Subcutaneous adipose tissue (tissue), 4 donors: ENCODE measurements around the gene OTULIN. TPM values are rescaled to one million over a fixed set of nuclear protein-coding genes. Genes with fewer than 3 reads are reported as not detected.

Experiments
- CTCF ChIP-seq: fragments of 450-650 bp; IDR thresholded peaks from one replicate; pipeline ENCODE4 v1.5.1; 2016; ENCODE audit warnings: low read depth, mild to moderate bottlenecking, control low read depth, antibody characterized with exemption, moderate library complexity
- total RNA-seq, 4 donors: library from RNA; depleted of rRNA; stranded (reverse); fragments of >200 nt; gene quantifications; one replicate each; pipeline ENCODE4 v1.1.0, GENCODE V29; 2016

OTULIN gene
- total RNA-seq, 4 donors from 2014 or later = 25.8 to 42.1 (median 34.0) TPM

- TF ChIP-seq CTCF = no peak
These were observed 49.2 kb downstream of the OTULIN start for GRCh38 chr5:14713476-14714390.

DNA sequence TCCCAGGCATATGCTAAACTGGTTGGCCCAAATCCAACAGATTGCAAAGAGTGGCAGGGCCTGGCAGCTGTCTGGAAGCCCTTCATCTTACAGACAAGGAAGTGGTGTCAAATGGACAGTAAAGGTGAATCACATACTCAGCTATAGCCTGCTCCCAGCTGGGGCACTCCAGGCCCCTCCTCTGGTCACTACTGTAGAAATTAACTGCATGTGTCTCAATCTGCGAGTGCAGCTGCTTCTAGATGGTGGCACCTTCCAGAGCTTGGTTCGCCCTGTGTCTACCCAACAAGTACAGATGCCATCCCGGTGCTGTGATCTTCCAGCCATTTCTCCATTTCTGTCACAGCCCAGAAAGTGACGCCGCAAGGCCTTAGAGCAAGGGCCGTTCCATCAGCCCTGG lies 50.2 kb downstream of the OTULIN start:
- no peak for TF ChIP-seq CTCF

DNA sequence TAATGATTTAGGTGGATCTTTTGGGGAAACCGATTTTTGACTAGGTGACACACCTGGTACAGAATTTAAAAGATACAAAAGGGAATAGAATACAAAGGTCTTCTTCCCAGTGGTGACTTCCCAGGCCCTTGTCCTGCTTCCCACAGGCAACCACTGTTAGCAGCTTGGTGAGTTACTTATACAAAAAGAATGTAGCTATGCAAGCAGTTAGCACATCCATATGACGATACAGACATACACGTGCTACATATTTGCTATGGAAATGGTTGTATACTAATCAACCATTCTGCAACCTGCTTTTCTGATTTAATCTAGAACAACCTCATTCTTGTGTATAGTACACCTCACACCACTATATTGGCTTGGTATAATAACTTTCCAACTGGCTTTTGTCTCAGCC lies 51.0 kb downstream of the OTULIN start:
- TF ChIP-seq CTCF = no peak

DNA sequence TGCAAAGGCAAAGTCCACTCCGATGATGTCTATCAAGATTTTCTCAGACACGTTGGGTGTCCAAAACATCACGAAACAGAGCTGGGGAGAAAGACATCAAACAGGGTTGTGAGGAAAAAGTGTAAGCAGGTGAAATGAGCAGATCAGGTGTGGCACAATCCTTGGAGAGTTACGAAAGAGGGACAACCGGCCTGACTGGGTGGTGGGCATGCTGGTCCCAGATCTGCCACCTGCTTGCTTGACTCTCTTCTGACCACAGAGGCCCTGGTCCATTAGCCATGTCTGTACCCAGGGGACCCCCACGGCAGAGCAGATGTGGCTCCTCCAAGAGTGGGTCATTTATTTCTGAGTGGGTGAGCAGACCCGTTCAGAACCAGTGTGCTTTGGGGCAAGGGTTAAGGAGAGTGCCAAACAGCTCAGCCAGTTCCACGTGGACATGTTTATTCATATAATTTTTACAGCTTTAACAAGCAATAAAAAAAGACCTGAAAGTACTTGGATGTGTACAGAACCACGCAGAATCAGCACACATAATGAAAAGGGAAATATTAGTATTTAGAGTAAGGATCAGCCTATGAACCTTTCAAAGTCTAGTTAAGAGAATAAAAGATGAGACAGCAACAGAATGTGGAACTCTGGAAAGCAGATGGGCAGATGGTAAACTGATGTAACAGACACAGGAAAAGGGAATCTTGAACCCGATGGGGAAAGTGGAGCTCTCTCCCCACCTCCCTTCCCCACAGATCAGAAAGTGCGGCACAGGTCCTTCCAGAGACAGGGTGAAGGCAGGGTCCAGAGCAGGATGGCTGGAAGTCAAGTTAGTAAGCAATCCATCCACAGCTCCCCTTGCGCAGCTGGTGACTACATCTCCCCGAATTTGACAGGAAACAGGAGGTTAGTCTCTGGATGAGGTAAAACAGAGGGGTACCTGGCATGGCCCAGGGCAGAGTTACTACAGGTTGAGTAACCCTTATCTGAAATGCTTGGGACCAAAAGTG lies 52.5 kb downstream of the OTULIN start:
- no peak for TF ChIP-seq CTCF

DNA sequence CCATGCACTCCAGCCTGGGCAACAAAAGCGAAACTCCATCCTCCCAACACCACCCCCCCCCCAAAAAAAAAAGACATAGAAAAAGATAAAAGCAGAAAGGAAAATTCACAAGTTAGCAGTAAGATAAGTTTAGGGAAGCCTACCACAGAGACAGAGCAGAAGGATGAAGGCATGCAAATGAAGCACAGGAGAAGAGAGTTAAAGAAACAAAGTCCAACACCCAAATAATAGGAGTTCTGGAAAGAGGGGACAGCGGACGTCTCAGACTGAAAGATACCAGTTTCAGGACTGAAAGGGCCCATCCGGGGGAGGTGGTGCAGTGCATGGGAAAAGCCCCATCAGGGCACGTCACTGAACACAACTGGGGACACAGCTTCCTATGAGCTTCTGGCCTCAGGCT lies 54.3 kb downstream of the OTULIN start:
- no peak for TF ChIP-seq CTCF

DNA sequence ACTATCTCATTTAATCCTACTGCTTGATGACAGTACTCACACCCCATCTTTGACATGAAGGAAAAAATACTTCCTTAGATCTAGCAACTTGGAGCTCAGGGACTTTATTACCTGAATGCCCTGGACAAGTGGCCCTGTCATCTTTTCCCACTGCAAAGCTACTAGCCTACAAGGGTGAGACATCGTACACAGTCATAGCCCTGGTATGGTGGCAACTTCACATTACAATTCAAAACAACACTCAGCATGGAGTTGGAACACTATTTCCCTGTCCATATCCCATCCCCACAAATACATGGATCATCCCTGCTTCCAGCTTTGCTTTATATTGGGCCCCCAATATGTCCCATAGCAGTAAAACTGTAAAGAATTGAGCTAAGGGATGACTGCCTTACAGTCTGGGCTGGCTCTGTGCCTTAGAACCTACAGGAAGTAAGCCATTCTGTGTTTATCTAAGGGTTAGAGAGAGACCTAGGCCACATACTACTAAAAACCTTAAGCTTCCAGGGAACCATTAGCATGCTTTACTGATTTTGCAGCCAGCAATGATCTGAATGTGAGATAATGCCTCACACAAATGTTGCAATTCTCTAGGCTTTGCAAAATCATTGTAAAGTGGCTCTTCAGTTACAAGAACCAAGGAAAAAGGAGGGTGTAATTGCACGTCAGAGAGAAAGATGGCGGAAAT lies 55.9 kb downstream of the OTULIN start:
- TF ChIP-seq CTCF = no peak
